Measurements from ENCODE around the gene NUDT15. TPM values are rescaled to one million over a fixed set of nuclear protein-coding genes. Genes with fewer than 3 reads are reported as not detected.
A peak's percentile ranks its signal among the peaks of the same experiment; 100 is the strongest.

Gene NUDT15
- total RNA-seq, 1 experiment from 2014 or later, result 38.6 TPM

DNA sequence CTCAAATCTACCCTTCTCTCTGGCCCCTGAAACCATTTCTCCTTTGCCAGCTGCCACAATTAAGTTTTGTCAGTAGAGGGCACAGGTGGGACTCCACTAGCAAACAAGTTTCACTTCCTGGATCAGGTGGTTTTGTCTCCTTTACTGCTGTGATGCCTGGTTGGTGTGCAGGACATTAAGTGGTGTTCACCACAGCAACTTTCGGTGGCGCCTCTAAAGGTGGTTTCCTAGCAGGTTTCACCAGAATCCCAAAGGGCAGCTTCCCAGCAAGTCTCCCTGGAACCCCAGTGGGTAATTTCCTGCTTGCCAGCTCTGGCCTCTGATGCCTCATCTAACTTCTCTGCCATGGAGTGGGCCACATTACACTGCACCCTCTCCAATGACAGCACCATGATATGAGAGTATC is 40.7 kb downstream of the NUDT15 start:
- ATAC-seq (peak; percentile 75), DNase-seq (ENCODE audit: low read depth, low spot score) (peak; percentile 13)
- H2AFZ ChIP-seq (ENCODE audit: low read depth, low read length, poor library complexity, severe bottlenecking), result no peak overlapping the region
- H3K4me1 ChIP-seq (ENCODE audit: control insufficient read depth in 1 of 2, insufficient read depth in 2 of 2, low read length in 2 of 2), result no peaks in the 10 kb centered on the region
- CTCF ChIA-PET, result interaction anchor here (0.8 to 1.7 kb wide), 3 partner anchors 17 to 502 kb away, joined by 3 to 5 read pairs (median 4); partner anchors contain the start of genes MED4 and NUDT15
- H3K27me3 ChIP-seq (ENCODE audit: insufficient read depth, low read length), result no peaks in the 10 kb centered on the region
- H3K79me2 ChIP-seq (ENCODE audit: insufficient read depth, low read length), result peaks cover 13% of the 10 kb centered on the region; the same call in 1 of the 2 replicates
- H3K4me3 ChIP-seq (replicated peaks in 1 of 2; ENCODE audit: low read depth in 1 of 2, low read length in 2 of 2), result no peak overlapping the region
- RAD21 ChIA-PET (ENCODE audit: low non-redundant PET in 1 of 2, low total read pairs in 2 of 2, uncharacterized antibody in 2 of 2, unreplicated experiment in 2 of 2), result no interaction called here
- TF ChIP-seq TCF7L2 (IDR thresholded peaks at IDR 0.05; ENCODE audit: borderline replicate concordance, extremely low read depth, insufficient read depth, insufficient read length) (no peak), SIN3A (IDR thresholded peaks at IDR 0.05; ENCODE audit: low read depth) (no peak), SP1 (IDR thresholded peaks at IDR 0.05; ENCODE audit: low read depth) (no peak), CEBPB (IDR thresholded peaks at IDR 0.05; ENCODE audit: low read depth) (no peak), EZH2phosphoT487 (IDR thresholded peaks at IDR 0.05; ENCODE audit: borderline replicate concordance) (no peak), JUND (IDR thresholded peaks at IDR 0.05) (no peak), POLR2AphosphoS5 (IDR thresholded peaks at IDR 0.05; ENCODE audit: low read depth, low read length) (no peak), FOSL1 (IDR thresholded peaks at IDR 0.05; ENCODE audit: low read depth) (no peak), ELF1 (IDR thresholded peaks at IDR 0.05; ENCODE audit: borderline replicate concordance, low read depth) (peak; percentile 46), ZFX (IDR thresholded peaks at IDR 0.05) (no peak), SRF (IDR thresholded peaks at IDR 0.05; ENCODE audit: low read depth) (no peak), RAD21 (IDR thresholded peaks at IDR 0.05; ENCODE audit: low read depth) (peak; percentile 25; the same call in 1 of the 2 replicates), YY1 (IDR thresholded peaks at IDR 0.05; ENCODE audit: extremely low read depth, insufficient replicate concordance, low read depth, low read length) (no peak), ZNF274 (IDR thresholded peaks at IDR 0.05; ENCODE audit: low read depth, low read length) (no peak), POLR2A (IDR thresholded peaks at IDR 0.05; ENCODE audit: borderline replicate concordance, extremely low read depth, insufficient read depth, insufficient read length) (no peak), EGR1 (IDR thresholded peaks at IDR 0.05; ENCODE audit: low read depth) (no peak), CBX3 (IDR thresholded peaks at IDR 0.05; ENCODE audit: low read depth) (no peak), EZH2 (IDR thresholded peaks at IDR 0.05) (no peak)
- TF ChIP-seq, protein P1, sequence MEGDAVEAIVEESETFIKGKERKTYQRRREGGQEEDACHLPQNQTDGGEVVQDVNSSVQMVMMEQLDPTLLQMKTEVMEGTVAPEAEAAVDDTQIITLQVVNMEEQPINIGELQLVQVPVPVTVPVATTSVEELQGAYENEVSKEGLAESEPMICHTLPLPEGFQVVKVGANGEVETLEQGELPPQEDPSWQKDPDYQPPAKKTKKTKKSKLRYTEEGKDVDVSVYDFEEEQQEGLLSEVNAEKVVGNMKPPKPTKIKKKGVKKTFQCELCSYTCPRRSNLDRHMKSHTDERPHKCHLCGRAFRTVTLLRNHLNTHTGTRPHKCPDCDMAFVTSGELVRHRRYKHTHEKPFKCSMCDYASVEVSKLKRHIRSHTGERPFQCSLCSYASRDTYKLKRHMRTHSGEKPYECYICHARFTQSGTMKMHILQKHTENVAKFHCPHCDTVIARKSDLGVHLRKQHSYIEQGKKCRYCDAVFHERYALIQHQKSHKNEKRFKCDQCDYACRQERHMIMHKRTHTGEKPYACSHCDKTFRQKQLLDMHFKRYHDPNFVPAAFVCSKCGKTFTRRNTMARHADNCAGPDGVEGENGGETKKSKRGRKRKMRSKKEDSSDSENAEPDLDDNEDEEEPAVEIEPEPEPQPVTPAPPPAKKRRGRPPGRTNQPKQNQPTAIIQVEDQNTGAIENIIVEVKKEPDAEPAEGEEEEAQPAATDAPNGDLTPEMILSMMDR (IDR thresholded peaks at IDR 0.05 in 2 of 3, conservative IDR thresholded peaks at IDR 0.05 in 1 of 3; ENCODE audit: borderline replicate concordance in 1 of 3, insufficient read depth in 1 of 3, low read depth in 2 of 3, low read length in 2 of 3), result peak in 2 of 3 experiments; percentile 35 to 40; a peak in 4 of 6 replicates
- TF ChIP-seq, protein P2, sequence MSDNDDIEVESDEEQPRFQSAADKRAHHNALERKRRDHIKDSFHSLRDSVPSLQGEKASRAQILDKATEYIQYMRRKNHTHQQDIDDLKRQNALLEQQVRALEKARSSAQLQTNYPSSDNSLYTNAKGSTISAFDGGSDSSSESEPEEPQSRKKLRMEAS (IDR thresholded peaks at IDR 0.05), result no peak
- TF ChIP-seq, protein P3, sequence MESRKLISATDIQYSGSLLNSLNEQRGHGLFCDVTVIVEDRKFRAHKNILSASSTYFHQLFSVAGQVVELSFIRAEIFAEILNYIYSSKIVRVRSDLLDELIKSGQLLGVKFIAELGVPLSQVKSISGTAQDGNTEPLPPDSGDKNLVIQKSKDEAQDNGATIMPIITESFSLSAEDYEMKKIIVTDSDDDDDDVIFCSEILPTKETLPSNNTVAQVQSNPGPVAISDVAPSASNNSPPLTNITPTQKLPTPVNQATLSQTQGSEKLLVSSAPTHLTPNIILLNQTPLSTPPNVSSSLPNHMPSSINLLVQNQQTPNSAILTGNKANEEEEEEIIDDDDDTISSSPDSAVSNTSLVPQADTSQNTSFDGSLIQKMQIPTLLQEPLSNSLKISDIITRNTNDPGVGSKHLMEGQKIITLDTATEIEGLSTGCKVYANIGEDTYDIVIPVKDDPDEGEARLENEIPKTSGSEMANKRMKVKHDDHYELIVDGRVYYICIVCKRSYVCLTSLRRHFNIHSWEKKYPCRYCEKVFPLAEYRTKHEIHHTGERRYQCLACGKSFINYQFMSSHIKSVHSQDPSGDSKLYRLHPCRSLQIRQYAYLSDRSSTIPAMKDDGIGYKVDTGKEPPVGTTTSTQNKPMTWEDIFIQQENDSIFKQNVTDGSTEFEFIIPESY (IDR thresholded peaks at IDR 0.05; ENCODE audit: extremely low read depth, insufficient replicate concordance, low read length), result no peak
- intact Hi-C loops (cut with micrococcal nuclease), result no loop called here
- H3K4me2 ChIP-seq (ENCODE audit: low read length), result no peak overlapping the region
- H3K9me2 ChIP-seq (ENCODE audit: insufficient read depth), result no peaks in the 10 kb centered on the region
- no peaks in the 10 kb centered on the region for H4K20me1 ChIP-seq (ENCODE audit: insufficient read depth)
- no peak overlapping the region for H3K9ac ChIP-seq (ENCODE audit: low read length)
- no TSS peak for BruUV-seq (replicated peaks)
- peaks cover 0 to 6% of the 10 kb centered on the region in 2 experiments; a peak in 1 of 4 replicates for H3K9me3 ChIP-seq (ENCODE audit: control insufficient read depth in 1 of 2, insufficient read depth in 1 of 2, low read depth in 1 of 2, low read length in 2 of 2)
- H3K36me3 ChIP-seq (ENCODE audit: control insufficient read depth in 1 of 2, insufficient read depth in 2 of 2, low read length in 2 of 2), result peaks cover 64 to 68% of the 10 kb centered on the region in 2 experiments
- no peak overlapping the region for H3K27ac ChIP-seq (ENCODE audit: low read depth, low read length)
- POLR2A ChIA-PET, result no interaction called here
